Uterus (tissue), 2 donors: ENCODE results near the gene PTPRE.

Experiments
- POLR2A ChIP-seq, 2 donors: fragments of 450-650 bp; IDR thresholded peaks; one replicate each; pipeline ENCODE4 v1.6.1; 2016; ENCODE audit warnings: antibody characterized with exemption in 2 of 2, mild to moderate bottlenecking in 1 of 2, moderate library complexity in 1 of 2
- TF ChIP-seq, protein P1 (sequence below), 4 experiments: fragments of 200-600 bp in 2 of 4; fragments of 450-650 bp in 2 of 4; sonication (generic) in 2 of 4; IDR thresholded peaks; one replicate each; pipeline ENCODE4 v1.5.1; 2016 to 2019; ENCODE audit warnings: antibody characterized with exemption in 4 of 4, mild to moderate bottlenecking in 2 of 4, moderate library complexity in 1 of 4

DNA sequence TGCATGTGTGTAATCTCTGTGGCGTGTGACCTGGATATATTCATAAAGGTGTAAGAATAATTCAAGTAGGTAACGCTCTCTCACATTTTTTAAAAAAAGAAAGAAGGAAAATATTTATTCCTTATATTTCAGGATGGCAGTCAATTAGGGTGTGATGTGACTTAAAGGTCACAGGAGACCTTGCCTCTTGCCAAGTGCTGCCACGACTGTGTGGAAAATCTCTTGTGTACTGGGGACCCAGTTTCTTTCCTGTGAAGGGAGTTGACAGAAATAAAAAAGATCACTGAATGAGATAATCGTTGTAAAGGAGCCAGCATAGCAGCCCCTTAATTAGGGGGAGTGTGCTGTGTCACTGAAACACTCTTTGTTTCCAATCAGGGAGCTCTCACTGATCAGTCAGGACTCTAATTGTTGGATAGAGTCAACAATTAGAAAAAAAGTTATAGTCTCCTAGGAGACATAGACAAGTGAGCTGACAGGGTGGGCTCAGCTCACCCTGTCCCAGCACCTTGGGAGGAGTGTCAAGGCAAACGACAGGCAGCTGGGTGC, 31.1 kb downstream of the PTPRE start:
- TF ChIP-seq, protein P1, sequence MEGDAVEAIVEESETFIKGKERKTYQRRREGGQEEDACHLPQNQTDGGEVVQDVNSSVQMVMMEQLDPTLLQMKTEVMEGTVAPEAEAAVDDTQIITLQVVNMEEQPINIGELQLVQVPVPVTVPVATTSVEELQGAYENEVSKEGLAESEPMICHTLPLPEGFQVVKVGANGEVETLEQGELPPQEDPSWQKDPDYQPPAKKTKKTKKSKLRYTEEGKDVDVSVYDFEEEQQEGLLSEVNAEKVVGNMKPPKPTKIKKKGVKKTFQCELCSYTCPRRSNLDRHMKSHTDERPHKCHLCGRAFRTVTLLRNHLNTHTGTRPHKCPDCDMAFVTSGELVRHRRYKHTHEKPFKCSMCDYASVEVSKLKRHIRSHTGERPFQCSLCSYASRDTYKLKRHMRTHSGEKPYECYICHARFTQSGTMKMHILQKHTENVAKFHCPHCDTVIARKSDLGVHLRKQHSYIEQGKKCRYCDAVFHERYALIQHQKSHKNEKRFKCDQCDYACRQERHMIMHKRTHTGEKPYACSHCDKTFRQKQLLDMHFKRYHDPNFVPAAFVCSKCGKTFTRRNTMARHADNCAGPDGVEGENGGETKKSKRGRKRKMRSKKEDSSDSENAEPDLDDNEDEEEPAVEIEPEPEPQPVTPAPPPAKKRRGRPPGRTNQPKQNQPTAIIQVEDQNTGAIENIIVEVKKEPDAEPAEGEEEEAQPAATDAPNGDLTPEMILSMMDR (IDR thresholded peaks at IDR 0.05) = no peak
- TF ChIP-seq POLR2A (IDR thresholded peaks at IDR 0.05) = no peak
